ENCODE results near the gene CXCL8.

Gene CXCL8

DNA sequence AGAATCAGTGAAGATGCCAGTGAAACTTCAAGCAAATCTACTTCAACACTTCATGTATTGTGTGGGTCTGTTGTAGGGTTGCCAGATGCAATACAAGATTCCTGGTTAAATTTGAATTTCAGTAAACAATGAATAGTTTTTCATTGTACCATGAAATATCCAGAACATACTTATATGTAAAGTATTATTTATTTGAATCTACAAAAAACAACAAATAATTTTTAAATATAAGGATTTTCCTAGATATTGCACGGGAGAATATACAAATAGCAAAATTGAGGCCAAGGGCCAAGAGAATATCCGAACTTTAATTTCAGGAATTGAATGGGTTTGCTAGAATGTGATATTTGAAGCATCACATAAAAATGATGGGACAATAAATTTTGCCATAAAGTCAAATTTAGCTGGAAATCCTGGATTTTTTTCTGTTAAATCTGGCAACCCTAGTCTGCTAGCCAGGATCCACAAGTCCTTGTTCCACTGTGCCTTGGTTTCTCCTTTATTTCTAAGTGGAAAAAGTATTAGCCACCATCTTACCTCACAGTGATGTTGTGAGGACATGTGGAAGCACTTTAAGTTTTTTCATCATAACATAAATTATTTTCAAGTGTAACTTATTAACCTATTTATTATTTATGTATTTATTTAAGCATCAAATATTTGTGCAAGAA lies 2.3 kb downstream of the CXCL8 start:
- no peak overlapping the region for H2AFZ ChIP-seq (ENCODE audit: low read length)
- no peak overlapping the region for H3K27ac ChIP-seq (ENCODE audit: low read depth, low read length, poor library complexity, severe bottlenecking)
- TF ChIP-seq, protein P1, sequence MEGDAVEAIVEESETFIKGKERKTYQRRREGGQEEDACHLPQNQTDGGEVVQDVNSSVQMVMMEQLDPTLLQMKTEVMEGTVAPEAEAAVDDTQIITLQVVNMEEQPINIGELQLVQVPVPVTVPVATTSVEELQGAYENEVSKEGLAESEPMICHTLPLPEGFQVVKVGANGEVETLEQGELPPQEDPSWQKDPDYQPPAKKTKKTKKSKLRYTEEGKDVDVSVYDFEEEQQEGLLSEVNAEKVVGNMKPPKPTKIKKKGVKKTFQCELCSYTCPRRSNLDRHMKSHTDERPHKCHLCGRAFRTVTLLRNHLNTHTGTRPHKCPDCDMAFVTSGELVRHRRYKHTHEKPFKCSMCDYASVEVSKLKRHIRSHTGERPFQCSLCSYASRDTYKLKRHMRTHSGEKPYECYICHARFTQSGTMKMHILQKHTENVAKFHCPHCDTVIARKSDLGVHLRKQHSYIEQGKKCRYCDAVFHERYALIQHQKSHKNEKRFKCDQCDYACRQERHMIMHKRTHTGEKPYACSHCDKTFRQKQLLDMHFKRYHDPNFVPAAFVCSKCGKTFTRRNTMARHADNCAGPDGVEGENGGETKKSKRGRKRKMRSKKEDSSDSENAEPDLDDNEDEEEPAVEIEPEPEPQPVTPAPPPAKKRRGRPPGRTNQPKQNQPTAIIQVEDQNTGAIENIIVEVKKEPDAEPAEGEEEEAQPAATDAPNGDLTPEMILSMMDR (IDR thresholded peaks at IDR 0.05; ENCODE audit: low read length), result no peak
- TF ChIP-seq EZH2 (IDR thresholded peaks at IDR 0.05; ENCODE audit: borderline replicate concordance, low read length), result no peak
- H4K20me1 ChIP-seq (ENCODE audit: insufficient read depth, low read length), result no peaks in the 10 kb centered on the region
- no peaks in the 10 kb centered on the region for H3K27me3 ChIP-seq (ENCODE audit: insufficient read depth, low read length)
- H3K4me1 ChIP-seq (ENCODE audit: insufficient read depth, low read length, severe bottlenecking), result no peaks in the 10 kb centered on the region
- H3K4me3 ChIP-seq (ENCODE audit: low read depth, low read length, poor library complexity, severe bottlenecking), result no peak overlapping the region
- no peaks in the 10 kb centered on the region for H3K9me3 ChIP-seq (ENCODE audit: low read length)
- H3F3A ChIP-seq (ENCODE audit: insufficient read depth, low read length), result no peaks in the 10 kb centered on the region
- no peaks in the 10 kb centered on the region for H3K36me3 ChIP-seq (ENCODE audit: insufficient read depth, low read length)
- H3K4me2 ChIP-seq (ENCODE audit: low read length), result no peak overlapping the region
- H3K9ac ChIP-seq (ENCODE audit: low read length), result no peak overlapping the region
- H3K9me2 ChIP-seq (ENCODE audit: low read depth, low read length), result no peaks in the 10 kb centered on the region
- H3K79me2 ChIP-seq (ENCODE audit: insufficient read depth, low read length), result no peaks in the 10 kb centered on the region

DNA sequence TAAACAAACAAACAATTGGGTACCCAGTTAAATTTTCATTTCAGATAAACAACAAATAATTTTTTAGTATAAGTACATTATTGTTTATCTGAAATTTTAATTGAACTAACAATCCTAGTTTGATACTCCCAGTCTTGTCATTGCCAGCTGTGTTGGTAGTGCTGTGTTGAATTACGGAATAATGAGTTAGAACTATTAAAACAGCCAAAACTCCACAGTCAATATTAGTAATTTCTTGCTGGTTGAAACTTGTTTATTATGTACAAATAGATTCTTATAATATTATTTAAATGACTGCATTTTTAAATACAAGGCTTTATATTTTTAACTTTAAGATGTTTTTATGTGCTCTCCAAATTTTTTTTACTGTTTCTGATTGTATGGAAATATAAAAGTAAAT lies 2.9 kb downstream of the CXCL8 start:
- Histone ChIP-seq H3K36me3 (ENCODE audit: insufficient read depth, low read length) (no peaks in the 10 kb centered on the region), H3K27me3 (ENCODE audit: insufficient read depth, low read length) (no peaks in the 10 kb centered on the region), H3K9me2 (ENCODE audit: low read depth, low read length) (no peaks in the 10 kb centered on the region), H3K4me1 (ENCODE audit: insufficient read depth, low read length, severe bottlenecking) (no peaks in the 10 kb centered on the region), H3K27ac (ENCODE audit: low read depth, low read length, poor library complexity, severe bottlenecking) (no peak overlapping the region), H3K9me3 (ENCODE audit: low read length) (no peaks in the 10 kb centered on the region), H3F3A (ENCODE audit: insufficient read depth, low read length) (no peaks in the 10 kb centered on the region), H3K4me2 (ENCODE audit: low read length) (no peak overlapping the region), H3K4me3 (ENCODE audit: low read depth, low read length, poor library complexity, severe bottlenecking) (no peak overlapping the region), H3K79me2 (ENCODE audit: insufficient read depth, low read length) (no peaks in the 10 kb centered on the region), H3K9ac (ENCODE audit: low read length) (no peak overlapping the region), H2AFZ (ENCODE audit: low read length) (no peak overlapping the region), H4K20me1 (ENCODE audit: insufficient read depth, low read length) (no peaks in the 10 kb centered on the region)
- no peak for TF ChIP-seq EZH2 (IDR thresholded peaks at IDR 0.05; ENCODE audit: borderline replicate concordance, low read length)
- TF ChIP-seq, protein P1 (IDR thresholded peaks at IDR 0.05; ENCODE audit: low read length), result no peak

DNA sequence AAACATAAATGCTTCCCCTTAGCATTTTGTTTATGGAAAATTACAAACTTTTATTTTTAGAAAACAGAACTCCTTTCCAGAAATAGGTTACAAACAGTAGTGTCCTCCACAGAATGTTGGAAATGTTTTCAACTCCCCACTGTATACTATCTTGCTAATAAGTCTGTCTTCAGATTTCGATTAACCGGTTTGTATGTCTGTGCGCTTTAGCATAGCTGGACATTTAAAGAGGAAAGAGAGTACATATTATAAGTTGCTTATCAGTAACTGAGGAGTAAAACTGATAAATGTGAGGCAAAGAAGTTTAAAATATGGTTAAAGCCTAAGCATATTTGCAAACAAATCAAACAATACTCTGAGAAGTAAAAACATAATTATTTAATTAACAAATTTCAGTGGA lies 3.4 kb downstream of the CXCL8 start:
- Histone ChIP-seq H4K20me1 (ENCODE audit: insufficient read depth, low read length) (no peaks in the 10 kb centered on the region), H3K4me3 (ENCODE audit: low read depth, low read length, poor library complexity, severe bottlenecking) (no peak overlapping the region), H3F3A (ENCODE audit: insufficient read depth, low read length) (no peaks in the 10 kb centered on the region), H3K4me2 (ENCODE audit: low read length) (no peak overlapping the region), H3K9me3 (ENCODE audit: low read length) (no peaks in the 10 kb centered on the region), H3K27me3 (ENCODE audit: insufficient read depth, low read length) (no peaks in the 10 kb centered on the region), H3K9ac (ENCODE audit: low read length) (no peak overlapping the region), H3K36me3 (ENCODE audit: insufficient read depth, low read length) (no peaks in the 10 kb centered on the region), H3K4me1 (ENCODE audit: insufficient read depth, low read length, severe bottlenecking) (no peaks in the 10 kb centered on the region), H2AFZ (ENCODE audit: low read length) (no peak overlapping the region), H3K27ac (ENCODE audit: low read depth, low read length, poor library complexity, severe bottlenecking) (no peak overlapping the region), H3K9me2 (ENCODE audit: low read depth, low read length) (no peaks in the 10 kb centered on the region), H3K79me2 (ENCODE audit: insufficient read depth, low read length) (no peaks in the 10 kb centered on the region)
- TF ChIP-seq, protein P1 (IDR thresholded peaks at IDR 0.05; ENCODE audit: low read length), result no peak
- TF ChIP-seq EZH2 (IDR thresholded peaks at IDR 0.05; ENCODE audit: borderline replicate concordance, low read length), result no peak
